GM18907 (cell line): ENCODE data around the gene ZNF862.
A peak's percentile ranks its signal among the peaks of the same experiment; 100 is the strongest.

Source experiments
- ATAC-seq: cut with Tn5 transposase; IDR thresholded peaks from one replicate; pipeline ENCODE4 v1.9.1; 2021; ENCODE audit warnings: mild to moderate bottlenecking, moderate library complexity; ENCODE audit not compliant: unreplicated experiment

ZNF862 gene

GRCh38 chr7:149843566-149843965 is 5.4 kb downstream of the ZNF862 start:
- ATAC-seq = no peak

- no peak for ATAC-seq
Observed at GRCh38 chr7:149844445-149844844, 6.3 kb downstream of the ZNF862 start.

GRCh38 chr7:149845257-149845980 is 7.2 kb downstream of the ZNF862 start:
- ATAC-seq = no peak

- ATAC-seq = no peak
Observed at GRCh38 chr7:149846021-149846420, 7.8 kb downstream of the ZNF862 start.

- peak; percentile 81 for ATAC-seq
Observed at GRCh38 chr7:149846436-149847046, 8.4 kb downstream of the ZNF862 start.

- ATAC-seq = no peak
Observed at GRCh38 chr7:149849174-149849573, 11.0 kb downstream of the ZNF862 start.

- ATAC-seq = no peak
Observed at GRCh38 chr7:149850007-149850594, 11.9 kb downstream of the ZNF862 start.

- ATAC-seq = no peak
Observed at GRCh38 chr7:149850716-149851115, 12.5 kb downstream of the ZNF862 start.

- ATAC-seq = no peak
Observed at GRCh38 chr7:149851449-149851848, 13.3 kb downstream of the ZNF862 start.

GRCh38 chr7:149853157-149853556 is 15.0 kb downstream of the ZNF862 start:
- no peak for ATAC-seq

- ATAC-seq = no peak
Observed at GRCh38 chr7:149854611-149855360, 16.6 kb downstream of the ZNF862 start.

- ATAC-seq = no peak
Observed at GRCh38 chr7:149855361-149856305, 17.5 kb downstream of the ZNF862 start.

GRCh38 chr7:149856583-149856982 is 18.4 kb downstream of the ZNF862 start:
- ATAC-seq = no peak

GRCh38 chr7:149859369-149859768 is 21.2 kb downstream of the ZNF862 start:
- ATAC-seq = no peak

GRCh38 chr7:149859876-149860275 is 21.7 kb downstream of the ZNF862 start:
- no peak for ATAC-seq

GRCh38 chr7:149860821-149861727 is 22.9 kb downstream of the ZNF862 start:
- ATAC-seq = no peak

GRCh38 chr7:149861728-149862045 is 23.5 kb downstream of the ZNF862 start:
- no peak for ATAC-seq

- ATAC-seq = no peak
Observed at GRCh38 chr7:149862156-149862555, 24.0 kb downstream of the ZNF862 start.

- ATAC-seq = no peak
Observed at GRCh38 chr7:149863500-149863899, 25.3 kb downstream of the ZNF862 start.

- no peak for ATAC-seq
Observed at GRCh38 chr7:149864023-149864422, 25.8 kb downstream of the ZNF862 start.
